COLO668 (cell line): ENCODE data around the gene ELP4.

ENCODE experiments used
- DNase-seq: peaks from one replicate; lab custom pipeline; 2025; ENCODE audit not compliant: unreplicated experiment; lab: John Stamatoyannopoulos, UW

Gene ELP4

DNA sequence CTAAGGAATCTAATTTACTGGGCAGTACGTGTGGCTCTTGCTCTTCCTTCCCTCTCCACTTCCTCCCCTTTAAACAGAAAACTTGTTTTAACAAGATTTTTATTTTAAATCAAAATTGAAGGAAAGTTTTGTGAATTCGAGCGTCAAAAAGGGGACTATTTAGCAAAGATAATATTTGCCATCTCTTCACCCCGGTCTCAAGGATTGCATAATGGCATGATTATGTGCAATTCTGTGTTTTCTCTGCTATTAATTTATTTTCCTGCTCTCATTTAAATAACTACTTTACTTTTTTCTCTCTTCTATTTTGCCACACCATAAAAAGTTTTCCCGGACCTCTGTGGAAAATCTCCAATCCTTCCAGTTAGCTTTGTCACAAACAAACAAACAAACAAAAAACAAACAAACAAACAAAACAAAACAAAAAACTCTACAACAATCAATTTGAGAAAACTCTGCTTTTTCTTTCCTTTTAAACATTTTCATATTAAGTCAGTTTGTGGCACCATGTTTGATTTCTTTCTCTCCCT is 311.7 kb downstream of the ELP4 start:
- no peak for DNase-seq

DNA sequence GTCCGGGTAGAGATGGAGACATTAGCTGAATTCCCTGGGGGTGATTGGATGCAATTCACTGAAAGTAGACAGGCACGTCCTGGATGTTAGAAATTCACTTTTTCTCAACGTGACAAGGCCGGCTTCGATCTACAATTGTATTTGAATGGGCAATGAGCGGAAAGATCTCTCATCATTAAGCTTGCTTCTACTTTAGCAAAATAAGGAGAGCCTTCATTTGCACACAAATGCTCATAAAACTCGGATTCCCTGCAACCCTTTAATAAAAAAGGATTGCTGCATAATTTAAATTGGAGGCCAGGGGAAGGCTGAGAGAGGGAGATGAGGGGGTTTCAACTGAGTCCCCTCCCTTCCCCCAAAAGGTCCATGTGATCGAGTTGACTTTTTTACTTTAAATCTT is 312.2 kb downstream of the ELP4 start:
- DNase-seq = no peak

DNA sequence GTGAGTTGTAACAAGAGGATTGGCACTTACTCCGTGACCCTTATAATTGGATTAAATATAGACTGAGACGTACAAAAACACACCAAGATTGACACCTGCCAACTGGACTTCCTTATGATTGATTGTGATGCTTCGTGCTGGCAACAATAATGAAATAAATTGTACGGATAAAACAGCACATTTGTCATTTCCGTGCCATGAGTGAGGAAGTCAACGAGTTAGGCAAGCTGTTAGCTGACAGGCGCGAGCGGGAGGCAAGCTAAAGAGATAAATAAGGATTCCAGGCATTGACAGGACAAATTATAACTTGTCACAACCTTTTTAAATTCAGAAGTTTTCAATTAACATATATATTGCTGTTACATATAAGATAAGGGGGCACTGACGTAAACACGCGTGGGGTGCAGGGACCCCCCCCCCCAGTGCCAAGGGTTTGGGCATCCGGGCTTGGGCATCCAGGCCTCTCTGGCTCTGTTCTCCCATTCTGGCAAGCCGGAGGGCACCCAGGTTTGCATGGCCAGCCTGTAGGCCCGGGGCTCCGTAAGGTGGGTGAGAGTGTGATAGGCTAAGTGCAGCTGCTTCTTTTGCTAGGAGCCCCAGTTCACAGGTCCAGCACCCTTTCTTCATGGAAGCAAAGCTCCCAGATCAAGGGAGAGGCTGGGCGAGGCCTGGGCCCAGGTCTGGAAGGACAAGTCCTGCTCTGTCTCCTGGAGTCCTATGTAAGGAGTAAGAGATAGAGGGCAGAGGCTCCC is 312.8 kb downstream of the ELP4 start:
- no peak for DNase-seq

DNA sequence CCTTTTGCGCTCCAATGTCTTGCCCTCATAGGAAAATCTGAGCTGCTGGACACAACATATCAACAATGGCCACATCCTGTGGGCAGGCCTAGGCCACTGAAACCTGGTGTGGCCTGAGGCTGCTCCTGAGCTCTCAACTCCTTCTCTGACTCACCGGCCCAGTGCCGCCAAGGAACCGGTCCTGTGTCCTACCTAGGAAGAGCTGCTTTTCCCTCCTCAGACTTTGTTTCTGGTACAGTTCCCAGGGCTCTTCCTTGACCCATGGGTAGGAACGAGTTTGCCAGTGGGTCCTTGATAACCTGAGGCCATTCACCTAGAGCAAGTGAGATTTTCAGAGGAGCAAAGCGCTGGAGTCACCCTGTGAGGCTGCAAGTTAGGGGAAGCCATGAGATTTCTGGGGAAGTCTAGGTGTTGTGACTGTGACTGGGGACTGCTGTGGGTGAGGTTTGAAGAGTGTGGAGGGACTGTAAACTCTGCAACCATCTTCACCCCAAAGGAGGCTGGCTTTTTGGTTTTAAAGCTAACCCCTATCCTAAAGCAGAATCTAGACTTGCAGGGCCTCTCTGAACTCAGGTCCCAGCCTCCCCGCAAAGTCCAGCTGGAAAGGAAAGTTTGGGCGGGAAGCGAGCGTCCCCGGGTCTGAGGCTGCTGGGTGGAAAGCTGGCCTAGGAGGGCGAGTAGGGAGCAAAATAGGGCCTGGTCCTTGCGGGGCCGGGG is 313.5 kb downstream of the ELP4 start:
- DNase-seq = no peak

DNA sequence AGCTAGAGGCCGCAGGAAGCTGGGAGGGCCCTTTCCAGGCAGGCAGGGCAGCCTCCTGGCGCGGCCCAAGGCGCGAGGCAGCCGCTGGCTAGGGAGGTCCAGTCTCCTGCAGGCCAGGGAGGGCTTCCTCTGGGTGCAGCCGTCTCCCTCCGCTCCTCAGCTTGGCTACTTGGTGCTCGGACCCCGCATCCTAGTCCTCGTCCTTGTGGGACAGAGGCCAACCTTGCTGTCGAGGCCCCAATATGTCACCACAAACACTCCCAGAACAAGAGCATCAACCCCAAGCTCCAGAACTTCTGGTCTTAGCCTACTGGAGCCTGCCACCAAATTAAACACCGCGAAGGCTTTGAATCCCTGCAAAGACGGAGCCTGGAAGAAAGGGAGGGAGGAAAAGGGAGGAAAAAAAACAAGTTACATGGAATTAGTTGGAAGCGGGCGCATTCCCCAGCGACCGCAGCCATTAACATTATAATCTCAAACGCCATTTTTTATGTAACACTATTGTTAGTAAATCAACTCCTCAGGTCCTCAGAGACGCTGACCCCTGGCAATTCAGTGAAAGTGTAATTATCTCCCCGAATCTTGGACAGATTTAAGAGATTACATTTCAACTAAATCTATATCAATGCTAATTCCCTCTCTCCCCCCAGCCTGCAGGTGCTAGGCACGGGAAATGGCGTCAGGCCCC is 314.2 kb downstream of the ELP4 start:
- no peak for DNase-seq

DNA sequence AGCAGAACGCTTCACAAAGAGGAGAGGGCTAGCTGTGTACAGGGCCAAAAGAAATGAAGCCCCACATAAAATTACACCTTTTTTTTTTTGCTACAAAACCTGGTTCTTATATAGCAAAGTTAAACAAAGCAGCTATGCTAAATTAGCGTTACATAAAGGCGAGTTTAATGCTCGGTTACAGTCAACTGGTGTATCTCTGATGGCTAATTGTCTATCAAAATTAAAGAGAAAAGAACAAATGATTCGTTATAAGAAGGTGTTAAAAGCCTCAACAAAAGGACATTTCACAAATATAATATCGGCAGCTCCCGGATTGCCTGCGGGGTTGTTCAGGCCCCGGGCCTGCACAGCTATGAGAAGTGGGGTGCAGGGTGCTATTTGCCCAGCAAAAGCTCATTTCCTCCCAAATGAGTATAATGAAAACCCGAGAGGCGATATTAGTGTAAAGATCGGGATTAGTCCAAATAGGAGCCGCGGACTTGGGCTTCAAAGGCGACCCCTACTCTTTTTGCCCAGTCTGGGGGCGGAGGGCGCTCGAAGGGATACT is 314.8 kb downstream of the ELP4 start:
- no peak for DNase-seq

DNA sequence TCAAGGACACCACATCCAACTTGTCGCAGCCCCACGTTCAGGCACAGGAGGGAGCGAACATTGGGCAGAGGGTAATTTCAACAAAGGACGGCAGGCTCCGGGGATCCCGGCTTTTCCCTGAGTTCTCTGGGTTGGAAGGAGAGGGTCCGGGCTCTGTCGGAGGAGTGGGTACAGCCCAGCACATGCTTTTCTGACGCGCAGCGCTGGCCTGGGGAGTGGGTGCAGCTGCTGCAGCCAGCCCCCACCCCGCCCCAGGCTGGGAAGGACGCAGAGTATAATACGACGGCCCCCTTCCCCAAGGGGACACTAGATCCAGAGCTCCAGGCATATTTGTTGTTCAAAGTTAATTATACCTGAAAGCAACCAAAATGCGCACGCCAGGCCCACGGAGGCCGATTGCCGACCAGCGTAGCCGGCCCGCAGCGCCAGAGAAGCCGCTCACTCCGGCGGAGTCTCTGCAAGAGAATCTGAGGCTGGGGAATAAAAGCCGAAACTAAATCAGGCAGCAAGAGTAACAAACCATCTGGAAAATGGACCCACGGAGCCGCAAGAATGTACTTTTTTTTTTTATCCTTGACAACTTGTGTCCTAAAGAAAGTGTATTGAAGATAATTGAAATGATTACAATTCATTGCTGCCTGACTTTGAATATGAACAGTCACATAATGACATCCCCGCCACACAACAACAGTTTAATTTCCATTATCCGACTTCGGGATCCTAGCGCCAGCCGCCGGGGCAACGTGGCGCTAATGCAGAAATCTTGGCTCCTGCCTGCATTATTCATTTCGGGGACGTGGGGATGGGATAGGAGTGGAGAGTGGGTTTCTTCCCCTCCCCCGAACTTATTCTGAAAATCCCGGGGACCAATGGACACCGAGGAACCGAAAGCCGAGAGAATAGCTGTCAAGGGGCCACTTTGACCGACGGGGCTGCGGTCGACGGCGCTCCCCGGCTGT is 315.6 kb downstream of the ELP4 start:
- no peak for DNase-seq

DNA sequence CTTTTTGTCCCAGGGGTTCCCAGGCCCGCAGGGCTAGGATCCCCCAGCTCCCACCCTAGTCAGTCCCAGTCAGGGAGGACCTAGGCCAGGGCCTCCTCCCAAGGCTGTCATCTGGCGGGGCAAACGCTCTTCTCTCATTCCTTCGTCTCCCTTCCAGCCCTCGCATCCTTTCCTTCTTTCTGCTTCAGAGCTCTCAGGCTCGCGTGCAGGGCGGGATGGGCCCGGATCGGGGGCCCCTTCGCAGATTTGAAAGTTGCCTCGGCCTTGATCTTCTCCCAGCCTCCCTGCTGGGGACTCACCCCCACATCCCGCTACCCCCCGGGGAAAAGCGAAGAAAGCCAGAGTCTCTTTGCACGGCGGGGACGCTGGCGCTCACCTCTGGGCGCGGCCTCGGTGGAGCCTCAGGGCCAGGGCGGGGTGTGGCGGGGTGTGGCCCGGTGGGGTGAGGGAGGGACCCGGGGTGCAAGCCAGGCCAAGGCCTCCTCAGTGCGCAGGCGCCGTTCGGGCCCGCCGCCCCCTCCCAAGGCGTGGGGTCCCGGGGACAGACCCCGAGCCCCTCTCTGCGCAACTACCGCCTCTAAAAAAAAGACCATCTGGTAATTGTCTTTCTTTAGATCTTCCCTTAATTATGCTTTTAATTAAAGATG is 316.4 kb downstream of the ELP4 start:
- no peak for DNase-seq

DNA sequence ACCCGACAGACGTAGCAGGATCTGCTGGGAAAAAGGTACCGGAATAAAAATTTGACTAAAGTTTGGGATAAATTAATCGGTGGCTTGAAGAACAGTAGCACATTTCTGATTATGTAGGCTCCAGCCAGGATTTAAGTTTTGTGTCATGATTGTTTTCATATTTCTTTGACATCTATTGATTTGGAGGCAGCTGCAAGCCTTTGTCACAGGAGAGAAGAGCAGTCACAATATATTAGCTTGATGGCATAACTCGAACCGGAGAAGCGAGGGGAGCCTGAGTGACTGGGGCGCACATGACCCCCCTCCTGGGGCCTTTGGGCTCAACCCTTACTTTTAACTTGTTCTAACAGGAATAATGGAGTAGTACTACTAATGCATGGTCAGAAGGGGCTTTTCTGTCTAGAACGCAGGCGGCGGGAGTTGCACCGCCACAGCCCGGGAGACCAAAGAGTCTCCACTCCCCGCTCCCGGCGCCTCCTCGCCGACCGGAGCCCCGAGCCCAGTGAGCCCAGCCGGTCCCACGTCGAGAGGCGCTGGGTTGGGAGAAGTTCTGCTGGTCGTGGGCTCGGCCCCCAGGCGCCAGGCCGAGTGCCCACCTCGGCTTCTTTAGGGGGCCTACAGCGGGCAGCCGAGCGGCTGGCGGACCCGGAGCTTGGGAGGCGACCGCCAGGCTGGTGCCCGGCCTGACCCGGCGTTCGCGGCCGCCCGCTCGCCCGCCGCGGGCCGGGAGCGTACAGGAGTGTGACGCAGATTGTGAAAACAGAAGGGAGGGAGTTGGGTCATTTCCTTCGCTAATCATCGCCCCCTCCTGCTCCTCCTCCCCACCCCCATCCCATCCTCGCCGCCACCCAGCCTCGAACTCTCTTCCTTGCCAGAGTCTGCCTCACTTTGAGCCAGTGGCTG is 317.2 kb downstream of the ELP4 start:
- DNase-seq = no peak

DNA sequence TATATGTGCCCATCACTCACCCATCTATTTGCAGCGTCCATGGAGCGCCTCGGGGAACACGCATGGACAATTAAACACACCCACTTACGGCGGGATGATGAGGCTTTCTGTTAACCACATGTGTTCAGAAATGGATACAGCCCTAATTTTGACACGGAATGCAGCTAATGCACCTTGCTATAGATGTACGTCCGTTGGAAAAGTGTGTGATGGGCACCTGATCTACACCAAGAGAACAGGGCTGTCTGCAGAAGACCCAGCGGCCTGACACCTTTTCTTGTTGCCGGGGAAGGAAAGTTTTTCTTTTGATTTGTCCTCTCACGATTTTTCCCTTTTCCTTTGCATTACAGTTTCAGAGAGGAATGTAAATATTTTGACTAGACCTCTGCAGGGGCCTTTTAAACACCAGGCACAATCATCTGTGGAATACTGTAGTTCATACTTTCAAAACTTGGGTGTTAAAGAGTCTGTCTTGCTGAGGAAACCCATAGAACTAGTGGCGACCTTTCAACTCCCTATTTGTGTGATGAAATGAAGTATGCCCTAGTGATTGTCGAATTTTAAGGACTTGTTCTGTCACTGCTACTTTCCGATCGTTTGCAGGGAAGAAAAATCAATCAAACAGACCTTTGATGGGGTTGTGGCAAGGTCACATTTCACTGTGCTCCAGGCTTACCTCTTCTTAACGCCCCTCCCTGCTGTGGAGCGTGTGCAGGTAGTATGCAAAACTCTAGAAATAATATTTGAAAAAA is 318.1 kb downstream of the ELP4 start:
- DNase-seq = no peak

DNA sequence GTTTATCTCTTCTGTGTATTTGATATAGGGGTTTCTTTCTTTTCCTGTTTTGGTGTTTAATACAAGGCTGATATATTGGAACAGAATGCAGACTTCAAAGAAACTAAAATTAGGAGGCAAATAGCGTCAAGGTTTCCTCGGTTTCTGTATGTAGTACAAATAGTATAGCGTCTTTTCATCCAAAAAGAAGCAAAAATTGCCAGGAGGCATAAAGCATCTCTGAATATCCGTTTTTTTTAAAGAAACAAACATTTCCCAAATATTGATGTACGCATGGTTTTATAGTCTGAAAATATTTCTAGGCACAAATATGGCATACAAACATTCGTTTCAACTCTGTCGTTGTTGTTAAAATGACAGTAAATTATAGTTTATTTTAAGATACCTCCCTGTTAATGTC is 318.6 kb downstream of the ELP4 start:
- DNase-seq = no peak

DNA sequence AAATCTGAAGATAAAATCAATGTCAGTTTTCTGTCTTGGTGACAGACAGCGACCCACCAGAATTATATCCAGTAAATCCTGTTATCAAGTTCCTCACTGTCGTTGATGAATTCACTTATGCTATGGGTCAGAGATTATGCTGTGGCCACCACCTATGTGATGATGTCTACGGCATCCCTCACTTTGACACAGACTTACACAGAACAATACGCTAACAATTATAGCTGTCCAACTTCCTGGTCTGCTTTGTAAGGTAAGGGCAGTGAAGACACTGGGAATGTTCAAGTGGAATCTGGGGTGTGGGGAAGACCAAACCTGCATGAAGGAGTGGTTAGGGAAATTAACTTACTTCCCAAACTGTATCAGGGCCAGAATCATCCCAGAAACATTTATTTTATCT is 320.8 kb downstream of the ELP4 start:
- no peak for DNase-seq

DNA sequence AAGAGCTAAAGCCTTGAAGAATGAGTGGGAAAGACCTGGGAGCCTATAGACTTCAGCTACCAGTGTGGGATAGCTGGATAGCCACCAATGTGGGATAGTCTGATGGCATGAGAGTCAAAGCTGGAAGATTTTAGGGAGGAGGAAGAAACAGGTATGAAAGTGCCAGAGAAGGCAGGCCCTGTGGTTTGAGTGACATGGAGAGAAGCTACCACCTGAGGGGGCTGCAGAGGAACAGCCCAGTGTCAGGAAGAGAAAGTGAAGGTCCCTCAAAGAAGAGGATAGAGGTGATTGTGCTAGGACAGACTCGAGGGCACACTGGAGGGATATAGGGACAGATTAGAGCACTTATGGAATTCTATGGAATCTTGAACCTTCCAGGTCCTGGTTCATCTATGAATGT is 324.7 kb downstream of the ELP4 start:
- no peak for DNase-seq
